IMR-90 (cell line): Measurements from ENCODE around the gene EPN1. TPM values are rescaled to one million over a fixed set of nuclear protein-coding genes. Genes with fewer than 3 reads are reported as not detected.

ENCODE experiments used
- ATAC-seq: fragments of 200-7000 bp; cut with Tn5 transposase; 2 replicates; pipeline ENCODE4 v1.9.1; 2020; ENCODE audit warnings: low read depth, mild to moderate bottlenecking, moderate library complexity
- BruUV-seq: library from RNA; stranded (reverse); fragments of 400-500 nt; replicated peaks from 2 replicates; lab custom pipeline; 2021; lab: Mats Ljungman, UMichigan
- CTCF ChIA-PET: fragments of 300-600 bp; formaldehyde crosslinking; extraction: SDS; loops from one replicate; lab custom pipeline; 2021; ENCODE audit warnings: antibody characterized with exemption; lab: Yijun Ruan, JAX
- POLR2A ChIA-PET: fragments of 300-600 bp; sonication (Branson Sonifier 250); formaldehyde crosslinking; loops from one replicate; lab custom pipeline; 2022; ENCODE audit warnings: antibody characterized with exemption; ENCODE audit not compliant: unreplicated experiment; lab: Charles Lee
- DNase-seq: peaks from one replicate; pipeline ENCODE4 v3.0.0; 2013
- H2AFZ ChIP-seq: replicated peaks from 2 replicates; pipeline ENCODE3; 2013; ENCODE audit warnings: low read length, mild to moderate bottlenecking; ENCODE audit not compliant: poor library complexity
- H2AK5ac ChIP-seq: 2 replicates; pipeline ENCODE4 v1.6.1; 2013; ENCODE audit warnings: low read depth, low read length, inconsistent platforms
- H2AK9ac ChIP-seq: replicated peaks from 2 replicates; pipeline ENCODE3; 2013; ENCODE audit warnings: mild to moderate bottlenecking, low read depth, low read length, moderate library complexity; ENCODE audit not compliant: poor library complexity
- H2BK120ac ChIP-seq: 2 replicates; pipeline ENCODE4 v1.6.1; 2013; ENCODE audit warnings: low read depth, low read length, inconsistent platforms
- H2BK15ac ChIP-seq: 3 replicates; pipeline ENCODE4 v1.6.1; 2013; ENCODE audit warnings: low read depth, low read length, inconsistent platforms
- H2BK20ac ChIP-seq: 2 replicates; pipeline ENCODE4 v1.6.1; 2013; ENCODE audit warnings: low read depth, mild to moderate bottlenecking, inconsistent platforms, low read length, moderate library complexity
- H2BK5ac ChIP-seq: 2 replicates; pipeline ENCODE4 v1.6.1; 2013; ENCODE audit warnings: mild to moderate bottlenecking, low read depth, low read length, inconsistent platforms; ENCODE audit not compliant: poor library complexity, severe bottlenecking
- H3K14ac ChIP-seq: replicated peaks from 2 replicates; pipeline ENCODE4 v1.6.1; 2013; ENCODE audit warnings: low read depth, low read length, inconsistent platforms
- H3K18ac ChIP-seq: 2 replicates; pipeline ENCODE4 v1.6.1; 2013; ENCODE audit warnings: low read depth, low read length, control low read depth
- H3K23ac ChIP-seq: 2 replicates; pipeline ENCODE4 v1.6.1; 2013; ENCODE audit warnings: low read depth, low read length, inconsistent platforms
- H3K27ac ChIP-seq: 2 replicates; pipeline ENCODE4 v1.5.1; 2013; ENCODE audit warnings: mild to moderate bottlenecking, control low read depth, low read length; ENCODE audit not compliant: insufficient read depth
- H3K27me3 ChIP-seq: 2 replicates; pipeline ENCODE4 v1.6.1; 2013; ENCODE audit warnings: low read length; ENCODE audit not compliant: control insufficient read depth, insufficient read depth
- H3K36me3 ChIP-seq: 2 replicates; pipeline ENCODE4 v1.6.1; 2013; ENCODE audit warnings: low read length, mixed read lengths; ENCODE audit not compliant: control insufficient read depth, insufficient read depth
- H3K4ac ChIP-seq: 2 replicates; pipeline ENCODE4 v1.6.1; 2013; ENCODE audit warnings: low read depth, low read length, inconsistent platforms
- H3K4me1 ChIP-seq: 2 replicates; pipeline ENCODE4 v1.6.1; 2013; ENCODE audit warnings: low read length, mixed read lengths; ENCODE audit not compliant: control insufficient read depth, insufficient read depth
- H3K4me2 ChIP-seq: 2 replicates; pipeline ENCODE4 v1.6.1; 2013; ENCODE audit warnings: low read depth, mild to moderate bottlenecking, control low read depth, low read length, moderate library complexity
- H3K4me3 ChIP-seq: 2 replicates; pipeline ENCODE4 v1.5.1; 2013; ENCODE audit warnings: low read depth, mild to moderate bottlenecking, control low read depth, low read length, moderate library complexity; ENCODE audit not compliant: insufficient read depth
- H3K56ac ChIP-seq: 2 replicates; pipeline ENCODE4 v1.6.1; 2013; ENCODE audit warnings: low read length, inconsistent platforms; ENCODE audit not compliant: insufficient read depth; ENCODE audit errors: extremely low read depth
- H3K79me1 ChIP-seq, 2 experiments: 2 replicates each; pipeline ENCODE4 v1.6.1; 2013; ENCODE audit warnings: low read length in 2 of 2, inconsistent platforms in 1 of 2, low read depth in 1 of 2
- H3K9ac ChIP-seq: 2 replicates; pipeline ENCODE4 v1.6.1; 2013; ENCODE audit warnings: low read depth, low read length, control low read depth
- H3K9me1 ChIP-seq: 2 replicates; pipeline ENCODE4 v1.6.1; 2013; ENCODE audit warnings: low read length, inconsistent platforms; ENCODE audit not compliant: insufficient read depth
- H3K9me3 ChIP-seq: 2 replicates; pipeline ENCODE4 v1.6.1; 2013; ENCODE audit warnings: low read length; ENCODE audit not compliant: control insufficient read depth, insufficient read depth
- H4K20me1 ChIP-seq: 2 replicates; pipeline ENCODE4 v1.6.1; 2013; ENCODE audit warnings: low read length, inconsistent platforms; ENCODE audit not compliant: insufficient read depth
- H4K5ac ChIP-seq: 2 replicates; pipeline ENCODE4 v1.6.1; 2013; ENCODE audit warnings: mild to moderate bottlenecking, low read depth, low read length, control low read depth
- H4K8ac ChIP-seq, 2 experiments: 2 replicates each; pipeline ENCODE4 v1.6.1; 2013; ENCODE audit warnings: low read depth in 2 of 2, low read length in 2 of 2, control low read depth in 1 of 2, inconsistent platforms in 1 of 2
- H4K91ac ChIP-seq: 2 replicates; pipeline ENCODE4 v1.6.1; 2013; ENCODE audit warnings: low read depth, low read length, inconsistent platforms; ENCODE audit not compliant: insufficient read depth
- BHLHE40 ChIP-seq: fragments of 150-350 bp; IDR thresholded peaks from 2 replicates; pipeline ENCODE4 v1.6.1; 2016; ENCODE audit warnings: mild to moderate bottlenecking, low read depth, low read length
- CHD1 ChIP-seq: IDR thresholded peaks from 2 replicates; pipeline ENCODE4 v1.6.1; 2012; ENCODE audit warnings: low read depth, low read length, improper control_type of control experiment
- CTCF ChIP-seq: conservative IDR thresholded peaks from 2 replicates; pipeline ENCODE4 v1.5.1; 2012; ENCODE audit warnings: mild to moderate bottlenecking, low read depth, low read length, improper control_type of control experiment
- MAFK ChIP-seq: IDR thresholded peaks from 2 replicates; pipeline ENCODE4 v1.6.1; 2012; ENCODE audit warnings: low read depth, low read length, improper control_type of control experiment
- MAZ ChIP-seq: IDR thresholded peaks from 2 replicates; pipeline ENCODE4 v1.6.1; 2012; ENCODE audit warnings: low read depth, mild to moderate bottlenecking, low read length, improper control_type of control experiment, moderate library complexity, borderline replicate concordance
- MXI1 ChIP-seq: IDR thresholded peaks from 2 replicates; pipeline ENCODE4 v1.6.1; 2012; ENCODE audit warnings: low read depth, mild to moderate bottlenecking, low read length, moderate library complexity, borderline replicate concordance
- POLR2A ChIP-seq: IDR thresholded peaks from 2 replicates; pipeline ENCODE4 v1.6.1; 2012; ENCODE audit warnings: mild to moderate bottlenecking, low read depth, low read length
- RAD21 ChIP-seq: IDR thresholded peaks from 2 replicates; pipeline ENCODE4 v1.6.1; 2012; ENCODE audit warnings: low read length, improper control_type of control experiment
- RFX5 ChIP-seq: IDR thresholded peaks from 2 replicates; pipeline ENCODE4 v1.8.0; 2012; ENCODE audit warnings: low read depth, mild to moderate bottlenecking, low read length, moderate library complexity
- SMC3 ChIP-seq: fragments of 150-350 bp; IDR thresholded peaks from 2 replicates; pipeline ENCODE4 v1.6.1; 2016; ENCODE audit warnings: low read depth, mild to moderate bottlenecking, antibody characterized with exemption, low read length, moderate library complexity
- WGBS, 2 experiments: methylation state at CpG; one replicate each; pipeline versions ENCODE4 v1.1.5 to v1.1.7; 2013; ENCODE audit warnings: missing lambda C conversion rate in 2 of 2; ENCODE audit not compliant: insufficient read length in 1 of 2; ENCODE audit errors: extremely low coverage in 2 of 2; 5-methylcytosine and 5-hydroxymethylcytosine counted together
- dilution Hi-C: fragments of 300-500 bp; cut with HindIII; formaldehyde crosslinking; loops from one replicate; pipeline ENCODE4 v1.14.3; 2018; ENCODE audit warnings: low sequenced_read_pairs; ENCODE audit not compliant: unreplicated experiment
- in situ Hi-C: fragments of 300-500 bp; cut with MboI; formaldehyde crosslinking; loops from 3 replicates; pipeline ENCODE4 v1.14.3; 2019; ENCODE audit warnings: low sequenced_read_pairs, inconsistent platforms, mixed read lengths
- intact Hi-C: fragments of 100-400 bp; cut with micrococcal nuclease; formaldehyde crosslinking; loops from 2 replicates; pipeline ENCODE4 v1.10.0; 2022
- polyA plus RNA-seq, 3 experiments: library from polyadenylated mRNA; depleted of rRNA; stranded (reverse); fragments of >200 nt; gene quantifications; 2 replicates each; pipeline ENCODE4 v1.2.3, GENCODE V29; 2012; ENCODE audit warnings: low replicate concordance in 1 of 3
- total RNA-seq: library from RNA; depleted of rRNA; stranded (reverse); fragments of >200 nt; gene quantifications from 2 replicates; pipeline ENCODE4 v1.2.3, GENCODE V29; 2012

Gene EPN1
- total and polyA plus RNA-seq, 2 of the 4 experiments (the other 2 are of a cell fraction) = 19.0 to 122 TPM

DNA sequence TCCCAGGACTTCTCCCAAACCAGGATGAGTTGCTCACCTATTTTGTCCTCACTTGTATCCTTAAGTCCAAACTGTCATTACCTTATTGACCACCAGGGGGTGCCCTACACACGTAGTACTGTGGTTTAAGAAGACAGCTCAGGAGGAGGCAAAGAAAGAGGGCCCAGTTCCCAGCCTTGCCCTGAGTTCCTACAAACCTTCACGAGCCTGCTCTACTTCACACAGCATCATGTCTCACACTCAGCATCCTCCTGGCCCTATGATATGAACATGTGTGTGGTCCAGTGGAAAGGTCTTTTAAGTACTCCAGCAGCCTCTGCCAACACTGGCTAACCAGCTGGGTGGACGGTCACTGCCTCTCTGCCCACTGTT is 42.6 kb upstream of the EPN1 start:
- no peak overlapping the region for H2BK20ac ChIP-seq
- H2BK15ac ChIP-seq = 0 out of 3 replicates have a peak overlapping the region, but pooled peaks have one; percentile 12
- ATAC-seq (peak; percentile 73), DNase-seq (peak; percentile 96)
- in situ Hi-C loops = loop anchor here (25.0 kb wide), 2 partner anchors 345 to 520 kb away; partner anchors contain the start of genes BRSK1, HSPBP1 and PPP1R12C
- peaks cover 16% of the 10 kb centered on the region for H3K9me1 ChIP-seq
- no peak overlapping the region for H3K4me2 ChIP-seq
- peak overlapping the region; percentile 26 to 93 for H4K8ac ChIP-seq
- no peaks in the 10 kb centered on the region for H3K27me3 ChIP-seq
- peak overlapping the region; percentile 93 for H2AK9ac ChIP-seq
- 0 out of 2 replicates have a peak, but pooled peaks cover 9% of the 10 kb centered on the region for H4K20me1 ChIP-seq
- no peak overlapping the region for H3K27ac ChIP-seq
- H4K91ac ChIP-seq = no peak overlapping the region; the same call in 1 of the 2 replicates
- no peak overlapping the region for H3K18ac ChIP-seq
- H3K36me3 ChIP-seq = no peaks in the 10 kb centered on the region
- H4K5ac ChIP-seq = peak overlapping the region; percentile 85
- dilution Hi-C loops = no loop called here
- peaks cover 9% of the 10 kb centered on the region for H3K4me1 ChIP-seq
- peaks cover 19 to 29% of the 10 kb centered on the region in 2 experiments for H3K79me1 ChIP-seq
- no peak overlapping the region for H3K4me3 ChIP-seq
- H2AK5ac ChIP-seq = no peak overlapping the region; the same call in 1 of the 2 replicates
- H2BK5ac ChIP-seq = no peak overlapping the region
- H3K4ac ChIP-seq = 0 out of 2 replicates have a peak overlapping the region, but pooled peaks have one; percentile 42
- peak overlapping the region; percentile 98 for H2AFZ ChIP-seq
- H3K56ac ChIP-seq = no peak overlapping the region
- intact Hi-C loops = loop anchor here (1.0 to 10.0 kb wide), 2 partner anchors 115 to 432 kb away; no protein-coding TSS in a partner anchor
- WGBS, 2 experiments = no CpG with 5 or more reads among the region's 3 CpGs
- ChIA-PET POLR2A (interaction anchor here (0.6 kb wide), 1 partner anchor 9 kb away, joined by 6 read pairs; the partner anchor contains the start of gene ZNF580), CTCF (interaction anchor here (0.6 to 1.5 kb wide), 11 partner anchors 14 to 701 kb away, joined by 3 to 8 read pairs (median 3); partner anchors contain the start of genes CCDC106, U2AF2 and ZNF865)
- H3K9me3 ChIP-seq = no peaks in the 10 kb centered on the region
- H3K9ac ChIP-seq = 0 out of 2 replicates have a peak overlapping the region, but pooled peaks have one; percentile 2
- TF ChIP-seq CTCF = peak; percentile 85
- peak; percentile 35; the same call in 1 of the 2 replicates for TF ChIP-seq RFX5
- no peak for TF ChIP-seq CHD1
- TF ChIP-seq POLR2A = 0 out of 2 replicates have a peak, but pooled peaks have one; percentile 42
- no peak for TF ChIP-seq MAFK
- peak; percentile 29; the same call in 1 of the 2 replicates for TF ChIP-seq MAZ
- TF ChIP-seq RAD21 = peak; percentile 79
- TF ChIP-seq MXI1 = no peak
- TF ChIP-seq SMC3 = peak; percentile 69
- no peak for TF ChIP-seq BHLHE40
- H3K14ac ChIP-seq = no peak overlapping the region
- H3K23ac ChIP-seq = no peak overlapping the region
- no peak overlapping the region for H2BK120ac ChIP-seq
- no TSS peak for BruUV-seq
